ENCODE data around the gene PYGM.

Gene PYGM

DNA sequence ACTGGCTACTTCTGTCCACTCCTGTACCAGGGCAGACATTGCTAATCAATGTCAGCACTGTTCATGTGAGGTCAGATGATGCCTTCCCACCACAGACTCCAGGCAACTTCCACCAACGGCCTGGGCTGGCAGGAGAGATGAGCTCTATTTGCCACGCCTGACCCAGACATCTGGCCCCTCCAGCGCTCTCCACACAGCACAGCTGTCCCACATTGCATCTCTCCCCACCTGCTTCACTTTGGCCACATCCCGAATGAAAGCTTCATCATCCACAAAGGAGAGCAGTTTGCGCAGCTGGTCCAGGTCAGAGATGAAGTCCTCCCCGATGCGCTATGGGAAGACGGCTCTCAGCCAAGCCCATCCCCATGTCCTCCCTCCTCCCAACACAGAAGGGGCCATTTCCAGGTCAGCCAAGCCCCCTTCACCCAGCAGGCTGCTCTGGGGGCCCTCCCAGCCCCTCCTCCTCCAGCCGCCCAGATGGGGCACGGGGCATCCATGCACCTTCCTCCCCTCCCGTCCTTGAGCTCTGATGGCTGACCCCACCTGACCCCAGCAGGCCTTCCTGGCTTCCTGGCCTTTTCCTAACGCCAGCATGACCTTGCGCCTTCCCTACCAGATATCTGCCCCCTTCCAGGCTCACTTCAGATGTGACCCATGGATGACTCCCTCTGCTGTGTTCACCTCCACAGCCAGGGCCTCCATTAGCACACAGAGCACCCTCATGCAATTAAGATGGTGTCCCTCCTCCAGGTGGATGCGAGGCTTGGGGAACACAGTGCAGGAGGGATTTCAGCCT lies 7.4 kb downstream of the PYGM start:
- ATAC-seq: no peak

- ATAC-seq: no peak
Observed at GRCh38 chr11:64751580-64751979, 8.2 kb downstream of the PYGM start.

GRCh38 chr11:64751136-64751535 lies 8.6 kb downstream of the PYGM start:
- ATAC-seq: no peak

DNA sequence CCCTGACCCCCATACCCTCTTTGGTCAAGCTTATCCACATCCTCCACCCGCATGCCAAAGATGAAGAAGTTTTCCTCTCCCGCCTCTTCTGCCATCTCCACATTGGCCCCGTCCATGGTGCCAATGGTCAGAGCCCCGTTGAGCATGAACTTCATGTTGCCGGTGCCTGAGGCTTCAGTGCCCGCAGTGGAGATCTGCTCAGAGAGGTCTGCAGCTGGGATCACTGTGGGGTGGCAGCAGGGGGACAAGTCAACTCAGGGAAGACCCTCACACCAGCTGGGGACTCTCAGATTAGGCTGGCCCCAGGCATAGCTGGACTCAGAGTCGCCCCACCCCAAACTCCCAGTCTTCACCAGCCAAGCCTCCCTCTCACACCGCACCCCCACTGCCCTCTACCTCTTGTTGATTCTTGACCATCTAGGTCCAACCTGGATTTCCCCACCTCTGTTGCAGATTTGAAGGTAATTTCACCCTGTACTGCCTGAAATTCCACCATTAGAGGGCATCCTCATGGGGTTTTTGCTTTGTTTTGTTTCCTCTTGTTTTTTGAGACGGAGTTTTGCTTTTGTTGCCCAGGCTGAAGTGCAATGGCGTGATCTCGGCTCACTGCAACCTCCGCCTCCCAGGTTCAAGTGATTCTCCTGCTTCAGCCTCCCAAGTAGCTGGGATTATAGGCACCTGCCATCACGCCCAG lies 9.3 kb downstream of the PYGM start:
- ATAC-seq: no peak

DNA sequence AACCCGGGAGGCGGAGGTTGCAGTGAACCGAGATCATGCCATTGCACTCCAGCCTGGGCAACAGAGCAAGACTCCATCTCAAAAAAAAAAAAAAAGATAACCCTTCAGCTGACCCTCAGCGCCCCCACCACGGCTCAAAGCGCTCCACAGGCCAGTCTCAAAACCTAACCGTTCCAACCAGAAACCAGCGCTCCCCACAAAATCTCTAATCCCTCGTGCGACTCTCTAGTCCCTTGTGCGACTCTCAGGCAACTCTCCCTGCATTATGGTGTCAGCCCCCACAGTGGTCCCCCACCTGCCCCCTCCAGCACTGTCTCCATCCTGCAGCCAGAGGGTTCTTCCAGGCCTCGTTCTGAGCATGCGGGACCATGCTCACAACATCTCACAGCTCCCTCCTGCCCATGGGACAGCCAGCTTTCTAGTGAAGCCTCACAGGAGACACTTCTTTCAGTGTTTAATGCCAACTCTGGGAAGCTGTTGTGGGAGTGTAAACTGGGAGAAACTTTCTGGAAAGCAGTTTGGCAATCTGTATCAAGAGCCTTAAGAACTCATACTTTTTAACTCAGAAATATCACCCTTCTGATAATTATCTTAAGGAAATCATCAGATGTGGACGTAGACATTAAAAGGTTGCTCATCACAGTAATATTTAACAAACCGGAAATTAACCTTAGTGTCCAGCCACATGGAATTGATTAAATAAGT lies 11.7 kb downstream of the PYGM start:
- ATAC-seq: no peak

DNA sequence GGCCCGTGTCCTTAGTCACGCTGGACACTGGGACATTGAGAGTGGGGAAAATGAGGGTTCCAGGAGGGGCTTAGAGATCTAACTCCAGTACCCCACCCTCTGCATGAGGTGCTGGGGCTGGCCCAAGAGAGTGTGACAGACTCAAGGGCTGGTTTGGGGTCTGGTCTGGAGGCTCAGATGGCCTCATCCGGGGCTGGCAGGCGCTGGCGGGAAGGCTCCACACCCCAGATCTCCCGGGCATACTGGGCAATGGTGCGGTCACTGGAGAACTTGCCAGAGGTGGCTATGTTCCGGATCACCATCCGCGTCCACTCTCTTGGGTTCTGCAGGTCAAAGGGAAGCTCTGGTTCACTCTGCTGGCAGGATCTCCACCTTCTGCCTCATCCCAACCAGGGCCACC lies 13.3 kb downstream of the PYGM start:
- no peak for ATAC-seq

DNA sequence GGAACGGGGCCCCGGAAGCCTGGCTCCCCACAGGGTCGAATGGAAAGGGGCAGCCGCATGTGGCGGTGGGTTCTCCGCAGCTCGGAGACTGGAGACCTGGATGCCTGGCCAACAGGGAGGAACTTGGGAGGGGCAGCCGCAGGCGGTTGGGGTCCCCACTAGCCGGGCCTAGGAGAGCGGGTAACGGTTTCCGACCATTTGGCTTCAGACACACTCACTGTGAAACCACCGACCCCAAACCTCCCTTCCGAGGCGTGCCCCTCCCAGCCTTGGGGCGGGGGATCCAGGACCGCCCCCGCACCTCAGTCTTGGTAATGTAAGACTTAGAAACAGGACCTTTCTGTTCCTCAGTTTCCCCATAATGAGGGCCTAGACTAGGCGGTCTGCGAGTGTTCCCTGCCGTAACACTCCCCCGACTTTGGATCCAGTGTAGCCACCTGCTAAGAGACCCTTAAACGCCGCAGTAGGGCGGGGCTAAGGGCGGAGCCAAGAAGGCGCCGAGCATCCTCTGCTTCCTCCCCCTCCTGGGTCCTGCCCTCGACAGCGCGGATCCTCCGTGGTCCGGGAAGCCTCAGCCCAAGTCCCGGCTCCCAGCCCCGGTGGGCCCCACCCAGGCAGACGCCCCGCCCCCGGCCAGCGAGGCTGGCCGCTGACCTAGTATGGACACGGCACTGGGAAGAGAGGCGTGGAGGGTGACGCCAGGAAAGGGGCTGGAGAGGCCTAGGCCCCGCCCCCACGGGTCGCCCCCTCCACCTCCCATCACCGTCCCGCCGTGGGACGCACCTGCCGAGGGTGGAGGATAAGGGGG lies 14.0 kb downstream of the PYGM start:
- ATAC-seq: peak; percentile 17 to 28

GRCh38 chr11:64745189-64745520 lies 14.6 kb downstream of the PYGM start:
- peak in 1 of 2 donors; percentile 4 for ATAC-seq

- no peak for ATAC-seq
Observed at GRCh38 chr11:64744544-64745188, 15.1 kb downstream of the PYGM start.

DNA sequence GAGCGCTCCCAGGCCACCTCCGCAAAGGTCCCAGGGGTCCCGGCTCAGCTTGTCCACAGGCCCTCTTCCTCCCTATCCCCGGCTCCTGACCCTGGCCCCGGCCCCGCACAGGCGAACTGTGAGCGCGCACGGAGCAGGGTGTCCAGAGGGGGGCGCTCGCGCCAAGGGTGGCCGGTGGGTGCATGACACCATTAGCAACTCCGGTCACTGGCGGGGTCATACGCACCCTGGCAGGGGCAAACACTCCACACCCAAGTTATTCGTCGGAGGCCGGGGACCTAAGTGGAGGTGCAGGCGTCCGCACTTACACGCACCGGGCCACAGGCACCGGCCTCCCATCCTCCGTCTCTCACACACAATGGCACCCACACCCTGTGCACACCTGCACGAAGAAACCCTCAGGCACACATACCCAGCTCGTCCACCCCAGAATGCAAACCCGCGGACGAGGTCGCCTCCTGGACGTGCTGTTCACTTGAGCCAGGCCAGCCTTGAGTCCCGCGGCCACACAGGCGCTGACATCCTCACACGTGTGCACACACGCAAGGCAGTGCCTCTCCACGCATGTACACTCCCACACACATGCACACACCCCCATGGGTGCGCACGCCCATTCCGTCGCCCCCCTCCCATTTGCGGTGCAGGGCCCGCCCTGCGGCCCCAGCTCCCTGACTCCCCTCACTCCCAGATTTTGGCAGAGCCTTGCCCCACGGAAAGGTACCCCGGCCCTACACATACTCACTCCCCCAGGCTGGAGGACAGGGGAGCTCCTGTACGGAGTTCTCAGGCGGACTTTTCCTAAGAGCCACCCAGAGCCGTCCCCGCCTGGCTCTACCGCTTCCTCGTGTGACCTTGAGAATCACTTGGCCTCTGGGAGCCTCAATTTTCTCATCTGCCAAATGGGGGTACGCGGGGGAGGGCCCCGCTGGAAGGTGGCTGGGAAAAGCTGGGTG lies 15.9 kb downstream of the PYGM start, which contains the start of gene RASGRP2:
Gene RASGRP2, minus strand, starts transcription at position 552 of the 953 bp plus-strand sequence. CDS start 1,276 bp downstream, outside the sequence.
- ATAC-seq: peak; percentile 44 to 48

DNA sequence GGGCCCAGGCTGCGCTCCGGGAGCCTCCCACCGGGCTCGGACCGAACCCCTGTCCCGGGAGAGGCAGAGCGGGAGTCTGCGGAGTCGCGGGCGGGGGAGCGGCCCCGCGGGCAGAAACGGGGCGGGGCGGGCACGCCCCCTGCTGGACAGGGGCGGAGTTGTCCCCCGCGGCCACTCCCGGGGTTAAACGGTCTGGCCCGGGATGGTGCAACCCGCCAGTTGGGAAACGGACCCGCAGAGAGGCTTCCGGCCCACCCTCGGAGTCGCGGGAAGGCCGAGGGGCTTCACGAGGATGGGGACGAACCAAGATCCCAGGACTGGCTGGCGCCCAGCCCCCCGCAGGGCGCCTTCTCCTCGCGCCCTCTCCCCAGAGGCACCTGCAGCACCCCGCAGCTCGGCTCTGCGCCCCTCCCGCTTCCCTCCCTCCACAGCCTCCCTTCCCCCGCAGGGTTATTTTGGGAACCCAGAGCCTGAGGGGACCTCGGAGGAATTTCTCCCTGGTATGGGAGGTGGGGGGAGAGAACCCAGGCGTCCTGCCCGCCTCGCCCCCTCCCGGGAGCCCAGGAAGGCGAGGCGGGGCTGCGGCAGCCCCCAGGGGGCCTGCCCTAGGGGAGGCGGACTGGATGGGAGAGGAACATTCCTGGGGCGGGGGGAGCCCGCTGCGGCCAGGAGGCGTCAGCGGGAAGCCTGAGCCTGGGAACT lies 16.7 kb downstream of the PYGM start:
- peak; percentile 44 to 50 for ATAC-seq

DNA sequence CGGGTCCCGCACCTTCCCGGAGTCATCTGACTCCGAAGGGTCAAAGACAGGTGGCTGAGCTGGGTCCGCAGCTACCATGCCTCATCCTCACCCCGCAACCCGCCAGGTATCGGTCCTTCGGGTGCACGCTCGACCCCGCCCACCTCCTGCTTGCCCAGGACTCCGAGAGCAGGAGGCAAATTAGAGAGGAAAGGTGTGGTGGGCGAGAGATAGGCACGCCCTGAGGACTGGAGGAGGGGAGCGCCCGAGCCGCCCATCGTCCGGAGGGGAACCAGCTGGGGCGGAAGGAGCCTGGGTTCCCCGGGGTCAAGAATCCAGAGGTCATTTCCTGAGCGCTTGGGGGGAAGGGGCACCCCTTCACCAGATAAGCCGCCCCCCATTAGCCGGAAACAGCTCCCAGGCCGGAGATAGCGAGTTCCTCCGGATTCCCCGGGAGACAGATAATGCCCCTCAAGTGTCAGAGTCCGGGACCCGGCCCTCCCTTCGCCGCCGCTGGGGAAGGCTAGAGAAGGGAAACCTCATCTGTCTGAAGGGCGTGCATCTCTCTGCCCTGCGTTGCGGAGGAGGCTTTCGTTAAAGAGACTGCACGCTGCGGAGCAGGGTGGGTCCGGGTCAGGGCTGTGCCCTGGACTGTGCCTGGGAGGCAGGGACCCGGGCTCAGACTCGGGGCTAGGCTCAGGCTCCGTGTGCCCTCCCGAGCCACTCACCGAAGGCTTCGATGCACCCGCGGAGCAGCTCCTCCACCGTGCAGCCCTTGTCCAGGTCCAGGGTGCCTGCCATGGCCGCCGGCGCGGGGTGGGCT lies 17.5 kb downstream of the PYGM start:
- ATAC-seq: peak; percentile 17 to 18

GRCh38 chr11:64741375-64742086 lies 18.2 kb downstream of the PYGM start:
- no peak for ATAC-seq

DNA sequence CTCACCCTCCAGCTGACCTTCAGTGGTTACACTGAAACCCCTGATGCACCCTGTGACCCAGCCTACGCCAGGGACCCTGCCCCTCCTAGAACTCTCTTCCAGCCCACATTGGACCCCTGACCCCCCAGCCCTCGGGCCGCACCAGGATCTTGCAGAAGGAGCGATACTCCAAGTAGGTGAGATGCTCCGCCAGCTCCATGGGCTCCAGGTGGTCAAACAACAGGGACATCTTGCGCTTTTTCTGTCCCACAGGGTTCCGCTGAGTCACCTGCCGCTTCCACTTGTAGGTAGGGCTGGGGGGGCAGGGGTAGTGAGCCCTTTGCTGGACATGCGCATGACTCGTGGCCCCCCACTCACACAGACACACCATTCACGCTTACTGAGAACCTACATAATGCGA lies 19.9 kb downstream of the PYGM start:
- no peak for ATAC-seq

GRCh38 chr11:64736654-64737053 lies 23.1 kb downstream of the PYGM start:
- no peak for ATAC-seq

DNA sequence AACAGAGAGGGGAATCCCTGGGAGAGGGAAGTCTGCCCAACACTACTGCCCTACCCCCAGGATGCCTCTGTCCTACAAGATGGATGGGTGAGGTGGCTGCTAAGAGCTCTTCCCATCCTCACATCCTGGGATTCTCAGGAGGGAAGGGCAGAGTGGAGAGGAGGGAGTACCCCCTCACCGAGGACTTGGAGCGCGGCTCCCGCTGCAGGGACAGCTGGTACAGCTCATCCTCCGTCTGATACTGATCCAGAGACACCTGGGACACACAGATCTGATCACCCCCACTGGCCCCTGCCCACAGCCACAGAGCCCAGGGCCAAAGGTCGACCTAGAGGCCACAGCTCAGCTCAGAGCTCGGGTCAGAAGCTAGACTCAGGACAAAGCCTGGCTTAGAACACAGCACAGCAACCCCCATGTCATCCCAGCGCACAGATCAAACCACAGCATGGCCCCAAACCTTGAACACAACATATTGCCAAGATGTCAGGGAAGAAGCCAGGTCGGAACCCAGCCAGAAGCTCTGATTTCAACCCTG lies 24.0 kb downstream of the PYGM start:
- ATAC-seq: no peak

DNA sequence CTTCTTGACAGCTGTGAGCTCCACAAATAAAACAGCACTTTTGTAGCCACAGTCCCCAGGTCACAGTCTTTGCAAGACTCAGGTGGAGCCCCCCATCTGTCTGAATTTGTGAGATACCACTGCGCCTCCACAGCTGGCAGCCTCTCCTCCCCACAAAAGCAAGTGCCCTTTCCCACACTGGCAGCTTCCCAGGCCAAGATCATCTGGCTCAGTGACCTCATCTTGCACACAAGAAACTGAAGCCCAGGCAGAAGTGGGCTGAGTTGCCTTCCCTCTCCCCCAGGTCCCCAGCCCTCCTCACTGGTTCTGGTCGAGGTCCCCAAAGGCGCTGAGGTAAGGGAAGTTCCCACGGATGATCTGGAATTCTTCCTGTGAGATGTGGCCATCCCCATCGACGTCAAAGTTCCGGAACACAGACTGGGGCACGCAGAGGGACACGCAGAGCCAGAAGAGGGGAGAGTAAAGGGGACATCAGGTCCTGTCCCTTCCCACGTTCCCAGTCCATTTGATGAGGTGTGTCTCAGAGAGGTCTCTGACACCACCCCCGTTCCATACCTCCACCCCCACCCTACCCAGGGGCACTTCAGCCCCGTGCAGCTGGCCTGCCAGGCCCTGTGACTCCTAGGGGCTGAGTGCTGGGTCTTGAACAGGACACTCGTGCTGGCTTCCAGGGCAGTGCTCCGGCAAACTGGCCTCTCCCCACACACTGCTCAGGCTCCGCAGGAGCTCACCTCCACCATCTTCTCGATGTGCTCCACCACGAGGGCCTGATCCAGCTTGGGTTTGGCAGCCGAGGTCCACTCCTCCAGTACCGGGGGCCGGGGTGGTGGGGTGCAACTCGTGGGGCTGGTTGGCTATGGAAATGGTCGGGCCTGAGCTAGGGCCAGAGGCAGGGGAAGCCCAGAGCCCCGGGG lies 24.7 kb downstream of the PYGM start:
- no peak for ATAC-seq

Data from activated CD4-positive, CD25-positive, alpha-beta regulatory T cell treated with anti-CD3 and anti-CD28 coated beads, Interleukin-2, amount 50 U/mL, for 24 hours (primary cell).